DOHH2 (cell line): ENCODE results near the gene TBL3.

Source experiments
- H3F3A ChIP-seq: fragments of 200-600 bp; sonication (generic), shearing (Covaris generic); 2 replicates; pipeline ENCODE4 v1.6.0; 2016; ENCODE audit warnings: antibody characterized with exemption, mild to moderate bottlenecking; ENCODE audit not compliant: control insufficient read depth, insufficient read depth
- H3K27ac ChIP-seq: fragments of 200-600 bp; sonication (generic); 2 replicates; pipeline ENCODE4 v1.5.1; 2014; ENCODE audit warnings: low read depth, mild to moderate bottlenecking, low read length, moderate library complexity
- H3K27me3 ChIP-seq: fragments of 200-600 bp; sonication (generic); 2 replicates; pipeline ENCODE4 v1.6.1; 2014; ENCODE audit warnings: mild to moderate bottlenecking, low read length, mixed read lengths; ENCODE audit not compliant: control insufficient read depth
- H3K36me3 ChIP-seq: fragments of 200-600 bp; sonication (generic); 2 replicates; pipeline ENCODE4 v1.6.1; 2014; ENCODE audit warnings: mild to moderate bottlenecking, low read length, moderate library complexity, mixed read lengths; ENCODE audit not compliant: control insufficient read depth
- H3K4me1 ChIP-seq: fragments of 200-600 bp; sonication (generic); 2 replicates; pipeline ENCODE4 v1.6.1; 2014; ENCODE audit warnings: mild to moderate bottlenecking, low read length, mixed read lengths; ENCODE audit not compliant: control insufficient read depth
- H3K4me2 ChIP-seq: fragments of 200-600 bp; sonication (generic); 2 replicates; pipeline ENCODE4 v1.6.0; 2014; ENCODE audit warnings: mild to moderate bottlenecking, low read length, moderate library complexity
- H3K4me3 ChIP-seq: fragments of 200-600 bp; sonication (generic); 2 replicates; pipeline ENCODE4 v1.5.1; 2014; ENCODE audit warnings: mild to moderate bottlenecking, low read length, mixed read lengths
- H3K79me2 ChIP-seq: fragments of 200-600 bp; sonication (generic); 2 replicates; pipeline ENCODE4 v1.6.1; 2014; ENCODE audit warnings: mild to moderate bottlenecking, low read length, mixed read lengths; ENCODE audit not compliant: control insufficient read depth
- H3K9me2 ChIP-seq: fragments of 200-600 bp; sonication (generic); replicated peaks from 2 replicates; pipeline ENCODE4 v1.6.1; 2014; ENCODE audit warnings: mild to moderate bottlenecking, low read length, mixed read lengths; ENCODE audit not compliant: control insufficient read depth
- H3K9me3 ChIP-seq: fragments of 200-600 bp; sonication (generic); 2 replicates; pipeline ENCODE4 v1.6.1; 2014; ENCODE audit warnings: antibody characterized with exemption, low read length, mixed read lengths; ENCODE audit not compliant: control insufficient read depth, insufficient read depth
- H4K20me1 ChIP-seq: fragments of 200-600 bp; sonication (generic); 2 replicates; pipeline ENCODE4 v1.6.0; 2014; ENCODE audit warnings: low read depth, mild to moderate bottlenecking, antibody characterized with exemption, low read length, moderate library complexity; ENCODE audit not compliant: control insufficient read depth, insufficient read depth
- CTCF ChIP-seq: fragments of 200-600 bp; sonication (generic); IDR thresholded peaks from one replicate; pipeline ENCODE4 v1.5.1; 2014; ENCODE audit warnings: antibody characterized with exemption, mild to moderate bottlenecking, low read depth, low read length; ENCODE audit not compliant: poor library complexity, severe bottlenecking
- EZH2phosphoT487 ChIP-seq: fragments of 200-600 bp; sonication (generic); IDR thresholded peaks from 2 replicates; pipeline ENCODE4 v1.6.1; 2017; ENCODE audit warnings: borderline replicate concordance, mild to moderate bottlenecking, antibody characterized with exemption, low read length, moderate library complexity, mixed read lengths

The TBL3 gene

GRCh38 chr16:2030036-2030435 lies 58.2 kb downstream of the TBL3 start:
- no peak overlapping the region for H3K4me2 ChIP-seq
- H3K9me3 ChIP-seq = no peaks in the 10 kb centered on the region
- no peaks in the 10 kb centered on the region for H3K36me3 ChIP-seq
- TF ChIP-seq EZH2phosphoT487 (no peak), CTCF (no peak)
- no peaks in the 10 kb centered on the region for H3K9me2 ChIP-seq
- no peaks in the 10 kb centered on the region; the same call in 1 of the 2 replicates for H4K20me1 ChIP-seq
- no peaks in the 10 kb centered on the region for H3F3A ChIP-seq
- H3K4me3 ChIP-seq = no peak overlapping the region
- no peaks in the 10 kb centered on the region for H3K79me2 ChIP-seq
- H3K27ac ChIP-seq = no peak overlapping the region
- peaks cover 62% of the 10 kb centered on the region for H3K27me3 ChIP-seq
- peaks cover 7% of the 10 kb centered on the region; the same call in 1 of the 2 replicates for H3K4me1 ChIP-seq

GRCh38 chr16:2031081-2031577 lies 59.3 kb downstream of the TBL3 start:
- H3K4me3 ChIP-seq = no peak overlapping the region
- no peak overlapping the region for H3K4me2 ChIP-seq
- H3K79me2 ChIP-seq = no peaks in the 10 kb centered on the region
- no peaks in the 10 kb centered on the region for H3K9me3 ChIP-seq
- H3K4me1 ChIP-seq = peaks cover 7% of the 10 kb centered on the region; the same call in 1 of the 2 replicates
- H3K36me3 ChIP-seq = no peaks in the 10 kb centered on the region
- no peaks in the 10 kb centered on the region; the same call in 1 of the 2 replicates for H4K20me1 ChIP-seq
- H3F3A ChIP-seq = no peaks in the 10 kb centered on the region
- H3K27ac ChIP-seq = no peak overlapping the region
- no peak for TF ChIP-seq EZH2phosphoT487
- no peak for TF ChIP-seq CTCF
- peaks cover 52% of the 10 kb centered on the region for H3K27me3 ChIP-seq
- no peaks in the 10 kb centered on the region for H3K9me2 ChIP-seq
